ENCODE results near the gene FCRL2. TPM values are rescaled to one million over a fixed set of nuclear protein-coding genes. Genes with fewer than 3 reads are reported as not detected.

Gene FCRL2
- total RNA-seq, 4 donors from 2014 or later, result 0.27 TPM; not detected in 3

DNA sequence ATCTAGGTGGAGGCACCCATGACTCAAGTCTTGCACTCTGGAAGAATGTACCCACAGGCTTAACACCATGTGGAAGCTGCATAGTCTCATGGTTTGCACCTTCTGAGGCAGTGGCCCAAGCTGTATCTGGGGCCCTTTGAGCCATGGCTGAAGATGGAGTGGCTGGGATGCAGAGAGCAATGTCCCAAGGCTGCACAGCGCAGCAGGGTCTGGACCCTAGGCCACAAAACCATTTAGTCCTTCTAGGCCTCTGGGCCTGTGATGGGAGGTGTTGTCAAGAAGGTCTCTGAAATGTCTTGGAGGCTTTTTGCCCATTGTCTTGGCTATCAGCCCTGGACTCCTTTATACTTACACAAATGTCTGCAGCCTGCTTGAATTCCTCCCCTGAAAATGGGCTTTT, 54.9 kb downstream of the FCRL2 start:
- no peak for TF ChIP-seq POLR2A (IDR thresholded peaks at IDR 0.05)
- Histone ChIP-seq H3K4me3 (no peak overlapping the region), H3K36me3 (no peaks in the 10 kb centered on the region), H3K9me3 (peaks cover 0 to 6% (median 0%) of the 10 kb centered on the region in 3 donors), H3K4me1 (no peaks in the 10 kb centered on the region), H3K27me3 (peaks cover 3% of the 10 kb centered on the region), H3K27ac (no peak overlapping the region)
- WGBS, 2 donors (ENCODE audit: low coverage in 1 of 2), result no CpG with 5 or more reads among the region's 1 CpG
- ATAC-seq, result no peak

DNA sequence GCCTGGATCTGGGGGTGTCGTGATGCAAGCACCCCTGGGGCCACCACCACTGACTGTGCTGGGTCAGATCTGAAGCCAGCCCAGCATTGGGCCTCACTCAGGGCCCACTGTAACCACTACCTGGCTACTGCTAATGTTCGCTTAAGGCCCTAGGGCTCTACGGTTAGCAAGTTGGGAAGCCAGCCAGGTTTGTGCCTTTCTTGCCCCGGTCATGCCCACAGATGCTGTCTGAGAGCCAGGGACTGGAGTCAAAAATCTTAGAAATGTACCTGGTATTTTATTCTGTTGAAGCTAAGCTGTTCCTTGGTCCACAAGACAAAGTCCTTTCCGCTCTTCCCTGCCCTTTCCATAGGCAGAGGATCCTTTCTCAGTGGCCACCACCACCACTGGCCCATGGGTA, 61.2 kb downstream of the FCRL2 start:
- Histone ChIP-seq H3K9me3 (no peaks in the 10 kb centered on the region), H3K36me3 (no peaks in the 10 kb centered on the region), H3K4me1 (no peaks in the 10 kb centered on the region), H3K27ac (no peak overlapping the region), H3K27me3 (no peaks in the 10 kb centered on the region), H3K4me3 (no peak overlapping the region)
- no peak for ATAC-seq
- 72 to 93% methylated on average over 3 of the region's 5 CpGs for WGBS, 2 donors (ENCODE audit: low coverage in 1 of 2)
- no peak for TF ChIP-seq POLR2AphosphoS5 (IDR thresholded peaks at IDR 0.05)
- no peak for TF ChIP-seq EP300 (IDR thresholded peaks at IDR 0.05)
- TF ChIP-seq POLR2A (IDR thresholded peaks at IDR 0.05), result no peak
- TF ChIP-seq, protein P1, sequence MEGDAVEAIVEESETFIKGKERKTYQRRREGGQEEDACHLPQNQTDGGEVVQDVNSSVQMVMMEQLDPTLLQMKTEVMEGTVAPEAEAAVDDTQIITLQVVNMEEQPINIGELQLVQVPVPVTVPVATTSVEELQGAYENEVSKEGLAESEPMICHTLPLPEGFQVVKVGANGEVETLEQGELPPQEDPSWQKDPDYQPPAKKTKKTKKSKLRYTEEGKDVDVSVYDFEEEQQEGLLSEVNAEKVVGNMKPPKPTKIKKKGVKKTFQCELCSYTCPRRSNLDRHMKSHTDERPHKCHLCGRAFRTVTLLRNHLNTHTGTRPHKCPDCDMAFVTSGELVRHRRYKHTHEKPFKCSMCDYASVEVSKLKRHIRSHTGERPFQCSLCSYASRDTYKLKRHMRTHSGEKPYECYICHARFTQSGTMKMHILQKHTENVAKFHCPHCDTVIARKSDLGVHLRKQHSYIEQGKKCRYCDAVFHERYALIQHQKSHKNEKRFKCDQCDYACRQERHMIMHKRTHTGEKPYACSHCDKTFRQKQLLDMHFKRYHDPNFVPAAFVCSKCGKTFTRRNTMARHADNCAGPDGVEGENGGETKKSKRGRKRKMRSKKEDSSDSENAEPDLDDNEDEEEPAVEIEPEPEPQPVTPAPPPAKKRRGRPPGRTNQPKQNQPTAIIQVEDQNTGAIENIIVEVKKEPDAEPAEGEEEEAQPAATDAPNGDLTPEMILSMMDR (IDR thresholded peaks at IDR 0.05), result no peak

DNA sequence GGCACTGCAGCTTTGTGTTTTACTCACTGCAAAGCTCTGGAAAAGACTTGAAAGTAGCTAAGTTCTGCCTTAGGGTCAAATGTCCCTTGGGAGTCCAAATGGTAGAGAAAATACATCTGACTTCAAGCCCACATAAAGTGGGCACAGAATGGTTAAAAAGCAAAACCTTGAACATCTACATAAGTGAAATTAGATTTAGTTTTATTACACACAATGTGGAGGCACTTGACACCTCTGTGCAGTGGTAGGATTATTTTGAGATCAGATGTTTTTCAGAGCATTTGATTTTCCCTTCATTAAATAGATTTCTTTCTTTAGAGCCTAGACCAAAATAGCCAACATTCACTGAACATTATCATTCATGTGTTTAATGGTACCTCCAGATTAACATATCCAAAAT, 65.1 kb downstream of the FCRL2 start:
- Histone ChIP-seq H3K4me3 (no peak overlapping the region), H3K4me1 (no peaks in the 10 kb centered on the region), H3K36me3 (no peaks in the 10 kb centered on the region), H3K27ac (no peak overlapping the region), H3K27me3 (no peaks in the 10 kb centered on the region), H3K9me3 (no peaks in the 10 kb centered on the region)
- ATAC-seq, result no peak
- TF ChIP-seq POLR2A (IDR thresholded peaks at IDR 0.05) (no peak), POLR2AphosphoS5 (IDR thresholded peaks at IDR 0.05) (no peak), EP300 (IDR thresholded peaks at IDR 0.05) (no peak)
- TF ChIP-seq, protein P1 (IDR thresholded peaks at IDR 0.05), result no peak

DNA sequence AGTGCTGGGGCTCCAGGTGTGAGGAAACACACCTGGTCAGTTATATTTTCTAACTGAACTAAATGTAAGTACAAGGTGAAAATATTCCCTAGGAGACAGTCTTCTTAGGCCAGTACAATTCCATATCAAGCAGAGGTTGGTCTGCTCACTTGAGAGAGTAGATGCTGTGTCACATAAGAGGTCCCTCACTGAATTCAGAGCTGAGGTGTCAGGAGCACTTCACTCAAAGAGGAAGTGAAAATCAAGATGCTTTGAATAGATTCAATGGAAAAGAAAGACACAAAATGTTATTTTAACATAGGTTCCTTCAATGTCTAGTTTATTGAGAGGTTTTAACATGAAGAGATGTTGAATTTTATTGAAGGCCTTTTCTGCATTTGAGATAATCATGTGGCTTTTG, 72.1 kb downstream of the FCRL2 start:
- Histone ChIP-seq H3K9me3 (no peaks in the 10 kb centered on the region), H3K4me1 (no peaks in the 10 kb centered on the region), H3K36me3 (no peaks in the 10 kb centered on the region), H3K27me3 (no peaks in the 10 kb centered on the region), H3K4me3 (no peak overlapping the region), H3K27ac (no peak overlapping the region)
- ATAC-seq, result no peak
- TF ChIP-seq POLR2AphosphoS5 (IDR thresholded peaks at IDR 0.05) (no peak), POLR2A (IDR thresholded peaks at IDR 0.05) (no peak), EP300 (IDR thresholded peaks at IDR 0.05) (no peak)
- TF ChIP-seq, protein P1 (IDR thresholded peaks at IDR 0.05), result no peak

DNA sequence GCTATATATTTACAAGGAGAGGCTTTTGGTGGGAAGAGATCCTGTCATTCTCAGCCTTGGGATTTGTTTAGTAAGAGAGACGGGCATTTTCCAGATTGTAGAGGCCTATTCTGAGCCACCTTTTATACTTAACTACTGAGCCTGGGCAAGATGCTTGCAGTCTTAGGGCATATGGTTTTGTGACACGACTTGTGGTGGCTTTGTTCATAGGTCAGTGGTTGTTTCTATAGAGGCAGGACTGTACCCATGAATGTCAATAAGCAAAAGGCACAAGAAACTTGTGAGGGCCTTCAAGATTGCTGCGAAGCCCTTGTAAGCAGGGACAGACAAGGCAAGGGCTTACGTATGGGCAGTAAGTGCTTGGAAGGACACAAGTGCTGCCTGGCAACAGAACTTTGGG, 73.0 kb downstream of the FCRL2 start:
- no peak overlapping the region for H3K4me3 ChIP-seq
- WGBS, 2 donors (ENCODE audit: low coverage in 1 of 2), result 69 to 85% methylated on average over 3 to 4 of the region's 4 CpGs
- H3K9me3 ChIP-seq, result no peaks in the 10 kb centered on the region
- ATAC-seq, result no peak
- H3K36me3 ChIP-seq, result no peaks in the 10 kb centered on the region
- H3K27ac ChIP-seq, result no peak overlapping the region
- no peak for TF ChIP-seq EP300 (IDR thresholded peaks at IDR 0.05)
- TF ChIP-seq, protein P1 (IDR thresholded peaks at IDR 0.05), result no peak
- TF ChIP-seq POLR2AphosphoS5 (IDR thresholded peaks at IDR 0.05), result no peak
- no peak for TF ChIP-seq POLR2A (IDR thresholded peaks at IDR 0.05)
- no peaks in the 10 kb centered on the region for H3K27me3 ChIP-seq
- H3K4me1 ChIP-seq, result no peaks in the 10 kb centered on the region
